NOMO-1 treated with DMSO at 0.1 percent for 48 hours (cell line): ENCODE measurements around the gene C7orf57.
A peak's percentile ranks its signal among the peaks of the same experiment; 100 is the strongest.

Experiments
- DNase-seq: peaks from one replicate; lab custom pipeline; 2025; ENCODE audit not compliant: unreplicated experiment; lab: John Stamatoyannopoulos, UW

Gene C7orf57

DNA sequence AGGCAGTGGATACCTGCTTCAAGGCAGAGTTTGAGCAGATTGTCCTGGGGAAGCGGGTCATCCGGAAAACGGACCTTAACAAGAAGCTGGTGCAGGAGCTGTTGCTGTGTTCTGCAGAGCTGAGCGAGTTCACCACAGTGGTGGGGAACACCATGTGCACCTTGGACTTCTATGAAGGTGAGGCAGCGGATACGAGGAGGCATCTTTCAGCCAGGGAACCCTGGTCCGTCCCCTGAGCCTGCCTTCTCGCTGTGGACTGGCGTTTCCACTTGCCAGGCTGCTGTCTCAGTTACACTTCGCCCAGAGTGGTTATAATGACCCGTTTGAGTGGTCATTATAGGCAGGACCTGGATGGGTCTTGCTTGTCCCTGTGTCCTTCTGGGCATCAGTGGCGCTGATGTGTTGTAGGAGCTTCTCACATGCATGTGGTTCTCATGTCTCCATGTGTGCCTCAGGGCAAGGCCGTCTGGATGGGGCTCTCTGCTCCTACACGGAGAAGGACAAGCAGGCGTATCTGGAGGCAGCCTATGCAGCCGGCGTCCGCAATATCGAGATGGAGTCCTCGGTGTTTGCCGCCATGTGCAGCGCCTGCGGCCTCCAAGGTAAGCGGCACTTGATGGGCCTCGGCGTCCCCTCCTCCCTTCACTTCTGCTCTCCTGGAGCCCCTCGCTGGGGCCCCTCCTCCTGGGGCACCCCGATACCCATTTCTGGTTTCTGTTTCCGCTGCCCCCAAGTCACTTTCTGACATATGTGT lies 71.7 kb downstream of the C7orf57 start:
- no peak for DNase-seq

DNA sequence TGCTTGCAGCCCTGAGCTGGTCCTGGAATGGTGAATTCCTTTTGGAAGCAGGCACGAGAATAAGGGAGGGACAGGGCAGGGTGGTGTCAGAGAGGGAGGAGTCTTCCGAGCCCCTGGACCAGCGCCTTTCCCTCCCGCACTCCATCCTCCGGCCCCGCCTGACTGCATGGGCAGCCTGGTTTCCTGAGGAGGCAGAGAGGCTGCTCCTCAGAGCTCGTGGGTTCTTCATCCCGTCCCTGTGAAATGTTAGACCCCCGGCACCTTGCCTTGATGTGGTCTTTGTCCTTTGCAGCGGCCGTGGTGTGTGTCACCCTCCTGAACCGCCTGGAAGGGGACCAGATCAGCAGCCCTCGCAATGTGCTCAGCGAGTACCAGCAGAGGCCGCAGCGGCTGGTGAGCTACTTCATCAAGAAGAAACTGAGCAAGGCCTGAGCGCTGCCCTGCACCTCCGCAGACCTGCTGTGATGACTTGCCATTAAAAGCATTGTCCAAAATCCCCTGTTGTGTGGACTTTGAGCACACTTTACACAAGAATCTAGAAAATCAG lies 72.7 kb downstream of the C7orf57 start:
- DNase-seq, result no peak

DNA sequence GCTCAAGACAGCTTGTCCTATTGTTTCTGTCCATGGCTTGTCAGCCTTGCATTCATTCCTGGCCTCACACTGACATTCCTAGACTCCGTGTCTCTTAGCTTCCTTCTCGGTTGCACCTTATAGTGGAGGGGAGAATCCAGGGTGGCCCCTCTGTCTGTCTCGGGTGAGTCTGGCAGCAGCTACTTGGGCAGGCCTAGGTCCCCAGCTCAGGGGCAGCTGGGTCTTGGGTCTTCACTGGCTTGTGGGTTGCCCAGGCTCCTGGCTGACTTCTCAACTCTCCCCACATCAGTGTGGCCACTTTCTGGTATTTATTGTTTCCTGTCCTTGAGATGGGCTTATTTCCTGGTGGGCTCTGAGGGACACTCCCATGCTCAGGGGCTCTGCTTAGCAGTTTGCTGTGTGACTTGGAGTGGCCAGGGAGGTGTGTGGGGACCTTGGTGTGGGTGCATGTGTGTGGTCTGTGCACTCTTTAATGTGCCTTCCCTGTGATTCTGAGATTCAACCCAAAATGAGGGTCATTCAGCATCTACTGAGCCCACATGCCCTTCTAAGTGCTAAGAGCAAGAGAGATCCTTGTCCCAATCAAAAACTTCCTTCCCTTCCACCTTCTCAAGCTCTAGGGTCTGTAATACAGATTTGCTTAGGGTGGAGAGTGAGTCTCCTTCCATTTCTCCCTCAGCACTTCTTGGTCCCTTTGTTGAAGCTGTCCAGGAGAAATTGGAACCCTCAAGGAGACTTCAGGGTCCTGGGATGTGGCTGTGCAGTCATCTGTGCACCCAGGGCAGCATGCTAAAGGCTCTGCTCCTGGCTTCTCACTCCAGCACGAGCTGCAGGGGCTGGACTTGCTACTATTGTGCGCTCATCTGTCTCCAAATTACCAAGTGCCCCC lies 73.9 kb downstream of the C7orf57 start:
- no peak for DNase-seq

DNA sequence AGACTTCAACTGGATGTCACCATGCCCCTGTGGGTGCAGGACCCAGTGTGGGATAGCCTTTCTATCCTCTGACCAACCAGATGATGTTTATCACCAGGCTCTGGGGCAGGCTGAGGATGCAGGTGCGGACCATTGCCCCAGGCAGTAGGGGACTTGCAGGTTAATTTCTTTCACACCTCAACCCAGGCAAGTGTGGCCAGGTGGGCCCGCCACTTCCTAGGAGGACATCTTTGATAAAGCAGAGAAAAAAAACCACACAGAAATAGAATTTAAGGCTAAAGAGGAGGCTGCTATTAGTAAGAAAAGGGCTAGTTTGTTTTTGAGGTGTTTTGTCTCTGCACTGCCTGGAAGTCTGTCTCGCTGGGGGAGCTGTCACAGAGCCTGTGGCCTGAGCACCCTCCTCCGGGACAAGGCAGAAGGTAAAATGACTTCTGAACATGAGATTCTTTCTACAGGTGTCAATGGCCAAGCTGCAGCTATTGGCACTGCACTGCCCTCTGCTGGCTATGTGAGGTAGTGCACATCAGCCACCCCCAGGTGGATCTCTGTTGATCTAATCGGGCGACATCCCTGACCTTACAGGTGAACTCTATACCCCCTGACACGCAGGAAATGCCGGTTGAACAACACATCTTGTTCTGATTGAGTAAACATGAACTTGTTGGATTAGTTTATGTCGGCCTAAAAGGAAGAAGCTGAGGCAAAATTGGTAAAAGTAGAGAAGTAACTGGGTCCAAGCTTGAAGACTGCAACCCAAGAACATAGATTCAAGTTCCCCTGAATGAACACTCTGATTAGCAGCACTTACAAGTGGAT lies 74.7 kb downstream of the C7orf57 start:
- DNase-seq, result peak; percentile 57

GRCh38 chr7:48110868-48111267 lies 75.5 kb downstream of the C7orf57 start:
- DNase-seq, result no peak
